K562 (cell line): ENCODE measurements around the gene ASIC3. TPM values are rescaled to one million over a fixed set of nuclear protein-coding genes. Genes with fewer than 3 reads are reported as not detected.

Source experiments
- CBFA2T2 ChIP-seq: fragments of 450-650 bp; conservative IDR thresholded peaks from 2 replicates; pipeline ENCODE4 v1.6.1; 2017; ENCODE audit warnings: mild to moderate bottlenecking
- CTCFL ChIP-seq: IDR thresholded peaks from 2 replicates; pipeline ENCODE4 v1.6.1; 2011; ENCODE audit warnings: borderline replicate concordance, low read depth, mild to moderate bottlenecking, moderate library complexity, low read length; ENCODE audit not compliant: insufficient read depth, poor library complexity, severe bottlenecking
- KAT7 ChIP-seq: sonication (generic); formaldehyde crosslinking; IDR thresholded peaks from 2 replicates; pipeline ENCODE4 v1.8.0; 2022; ENCODE audit warnings: missing genetic modification reagents, mild to moderate bottlenecking, borderline replicate concordance
- KLF10 ChIP-seq: fragments of 250-450 bp; sonication (Bioruptor Pico); IDR thresholded peaks from 2 replicates; pipeline ENCODE4 v1.6.1; 2021; ENCODE audit warnings: matching md5 sums
- PHTF2 ChIP-seq: fragments of 250-450 bp; sonication (Bioruptor Pico); IDR thresholded peaks from 2 replicates; pipeline ENCODE4 v1.5.0; 2021; ENCODE audit warnings: mild to moderate bottlenecking
- PRPF4 ChIP-seq: fragments of 200-400 bp; formaldehyde crosslinking; IDR thresholded peaks from one replicate; pipeline ENCODE4 v1.6.1; 2017; ENCODE audit warnings: low read length, low read depth, mild to moderate bottlenecking; ENCODE audit not compliant: insufficient read depth, poor library complexity, severe bottlenecking
- SMC3 ChIP-seq: conservative IDR thresholded peaks from 2 replicates; pipeline ENCODE4 v1.6.1; 2011; ENCODE audit warnings: low read depth, low read length, improper control_type of control experiment; ENCODE audit not compliant: insufficient read depth
- UBTF ChIP-seq, 2 experiments: IDR thresholded peaks; 2 replicates each; pipeline ENCODE4 v1.6.1; 2012; ENCODE audit warnings: improper control_type of control experiment in 2 of 2, low read depth in 2 of 2, low read length in 2 of 2, borderline replicate concordance in 1 of 2
- ZKSCAN1 ChIP-seq: fragments of 150-350 bp; IDR thresholded peaks from 2 replicates; pipeline ENCODE4 v1.6.1; 2016; ENCODE audit warnings: low read depth, low read length
- ZNF318 ChIP-seq, 2 experiments: fragments of 450-650 bp; IDR thresholded peaks; 2 replicates each; pipeline ENCODE4 v1.6.1; 2016; ENCODE audit warnings: mild to moderate bottlenecking in 2 of 2, borderline replicate concordance in 1 of 2, low read depth in 1 of 2, moderate library complexity in 1 of 2
- polyA plus RNA-seq, 8 experiments: library from polyadenylated mRNA; depleted of rRNA in 4 of 8; stranded (reverse) in 5 of 8; unstranded in 3 of 8; fragments of >200 nt; fragmentation: Nextera tagmentation in 2 of 8; fragmentation: Illumina TruSeq in 1 of 8; extraction: Ambion mirVana in 2 of 8; extraction: Trizol in 1 of 8; gene quantifications; 2 replicates each; pipeline versions ENCODE4 v1.2.1 to v1.2.3, GENCODE V29; 2011 to 2014; ENCODE audit warnings: inconsistent platforms in 1 of 8, missing spikeins in 1 of 8
- total RNA-seq, 7 experiments: library from RNA; depleted of rRNA in 6 of 7; stranded (reverse); fragments of >200 nt in 6 of 7; fragmentation: Illumina TruSeq in 2 of 7; extraction: Trizol in 2 of 7; gene quantifications; 2 replicates each; pipeline versions ENCODE4 v1.2.1 to v1.2.3, GENCODE V29; 2011 to 2021; ENCODE audit warnings: low replicate concordance in 1 of 7

The ASIC3 gene
- total and polyA plus RNA-seq, 9 of the 15 experiments (the other 6 are each of a cell fraction or from before 2014, with no cell fraction given), result 0.11 to 5.0 (median 0.87) TPM

GRCh38 chr7:151003572-151003971, 44.8 kb upstream of the ASIC3 start (continued):
- TF ChIP-seq CBFA2T2 (no peak), SMC3 (no peak), PHTF2 (no peak), ZKSCAN1 (0 out of 2 replicates have a peak, but pooled peaks have one; percentile 12), UBTF (IDR thresholded peaks at IDR 0.05; ENCODE audit: borderline replicate concordance in 1 of 2, low read depth in 2 of 2, low read length in 2 of 2) (0 out of 4 replicates have a peak, but pooled peaks of 1 of the 2 experiments have one; percentile 49), KLF10 (CRISPR knock-in tag) (no peak), PRPF4 (no peak), KAT7 (CRISPR knock-in tag) (no peak), CTCFL (no peak), ZNF318 (IDR thresholded peaks at IDR 0.05; ENCODE audit: borderline replicate concordance in 1 of 2, low read depth in 1 of 2) (peak in 1 of 2 experiments; percentile 43; a peak in 1 of 4 replicates)
